ENCODE results near the gene SLC6A19. TPM values are rescaled to one million over a fixed set of nuclear protein-coding genes. Genes with fewer than 3 reads are reported as not detected.

The SLC6A19 gene
- total and polyA plus RNA-seq, 2 of the 13 experiments (the other 11 are each of a cell fraction or from before 2014, with no cell fraction given) = 0.02 TPM; not detected in 1

DNA sequence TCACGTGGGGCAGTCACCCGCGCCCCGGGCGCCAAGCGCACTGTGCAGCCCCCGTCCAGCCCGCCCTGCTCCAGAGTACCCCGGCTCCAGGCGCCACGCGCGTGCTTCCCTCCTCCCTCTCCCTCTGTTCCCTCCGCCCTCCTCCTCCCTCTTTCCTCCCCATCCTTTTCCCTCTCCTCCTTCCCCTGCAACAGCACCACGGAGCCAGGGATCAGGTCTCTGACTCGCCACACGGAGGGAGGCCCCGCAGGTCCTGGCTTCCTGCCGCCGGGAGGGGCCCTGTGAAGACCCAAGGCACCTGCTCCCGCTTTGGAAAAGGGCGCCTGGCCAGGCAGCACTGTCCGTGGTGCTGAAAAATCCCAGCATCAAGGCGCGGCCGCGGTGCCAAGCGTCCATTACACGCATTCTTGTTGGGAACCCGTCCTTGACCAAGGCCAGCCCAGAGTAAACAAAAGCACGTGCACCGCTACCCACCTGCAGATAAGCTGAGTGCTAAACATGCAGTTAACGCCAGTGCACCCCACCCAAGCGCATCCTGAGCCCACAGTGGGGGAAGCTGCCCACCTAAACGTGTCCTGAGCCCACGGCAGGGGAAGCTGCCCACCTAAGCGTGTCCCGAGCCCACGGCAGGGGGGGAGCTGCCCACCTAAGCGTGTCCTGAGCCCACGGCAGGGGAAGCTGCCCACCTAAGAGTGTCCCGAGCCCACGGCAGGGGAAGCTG, 45.5 kb downstream of the SLC6A19 start (continued):
- TF ChIP-seq, protein P1, sequence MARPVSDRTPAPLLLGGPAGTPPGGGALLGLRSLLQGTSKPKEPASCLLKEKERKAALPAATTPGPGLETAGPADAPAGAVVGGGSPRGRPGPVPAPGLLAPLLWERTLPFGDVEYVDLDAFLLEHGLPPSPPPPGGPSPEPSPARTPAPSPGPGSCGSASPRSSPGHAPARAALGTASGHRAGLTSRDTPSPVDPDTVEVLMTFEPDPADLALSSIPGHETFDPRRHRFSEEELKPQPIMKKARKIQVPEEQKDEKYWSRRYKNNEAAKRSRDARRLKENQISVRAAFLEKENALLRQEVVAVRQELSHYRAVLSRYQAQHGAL (CRISPR knock-in tag; IDR thresholded peaks at IDR 0.05; ENCODE audit: not compliant biosample characterization) = peak; percentile 75
- TF ChIP-seq, protein P2, sequence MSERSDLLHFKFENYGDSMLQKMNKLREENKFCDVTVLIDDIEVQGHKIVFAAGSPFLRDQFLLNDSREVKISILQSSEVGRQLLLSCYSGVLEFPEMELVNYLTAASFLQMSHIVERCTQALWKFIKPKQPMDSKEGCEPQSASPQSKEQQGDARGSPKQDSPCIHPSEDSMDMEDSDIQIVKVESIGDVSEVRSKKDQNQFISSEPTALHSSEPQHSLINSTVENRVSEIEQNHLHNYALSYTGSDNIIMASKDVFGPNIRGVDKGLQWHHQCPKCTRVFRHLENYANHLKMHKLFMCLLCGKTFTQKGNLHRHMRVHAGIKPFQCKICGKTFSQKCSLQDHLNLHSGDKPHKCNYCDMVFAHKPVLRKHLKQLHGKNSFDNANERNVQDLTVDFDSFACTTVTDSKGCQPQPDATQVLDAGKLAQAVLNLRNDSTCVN (CRISPR knock-in tag; IDR thresholded peaks at IDR 0.05; ENCODE audit: borderline replicate concordance) = peak; percentile 73; the same call in 1 of the 2 replicates
- no peak for TF ChIP-seq NR2F1 (CRISPR knock-in tag; IDR thresholded peaks at IDR 0.05)
- no peak for TF ChIP-seq CENPX (CRISPR knock-in tag; IDR thresholded peaks at IDR 0.05)
- TF ChIP-seq, protein P3, sequence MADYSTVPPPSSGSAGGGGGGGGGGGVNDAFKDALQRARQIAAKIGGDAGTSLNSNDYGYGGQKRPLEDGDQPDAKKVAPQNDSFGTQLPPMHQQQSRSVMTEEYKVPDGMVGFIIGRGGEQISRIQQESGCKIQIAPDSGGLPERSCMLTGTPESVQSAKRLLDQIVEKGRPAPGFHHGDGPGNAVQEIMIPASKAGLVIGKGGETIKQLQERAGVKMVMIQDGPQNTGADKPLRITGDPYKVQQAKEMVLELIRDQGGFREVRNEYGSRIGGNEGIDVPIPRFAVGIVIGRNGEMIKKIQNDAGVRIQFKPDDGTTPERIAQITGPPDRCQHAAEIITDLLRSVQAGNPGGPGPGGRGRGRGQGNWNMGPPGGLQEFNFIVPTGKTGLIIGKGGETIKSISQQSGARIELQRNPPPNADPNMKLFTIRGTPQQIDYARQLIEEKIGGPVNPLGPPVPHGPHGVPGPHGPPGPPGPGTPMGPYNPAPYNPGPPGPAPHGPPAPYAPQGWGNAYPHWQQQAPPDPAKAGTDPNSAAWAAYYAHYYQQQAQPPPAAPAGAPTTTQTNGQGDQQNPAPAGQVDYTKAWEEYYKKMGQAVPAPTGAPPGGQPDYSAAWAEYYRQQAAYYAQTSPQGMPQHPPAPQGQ (CRISPR knock-in tag; IDR thresholded peaks at IDR 0.05; ENCODE audit: borderline replicate concordance) = no peak
- no peak; the same call in 1 of the 2 replicates for TF ChIP-seq ZNF431 (CRISPR knock-in tag; IDR thresholded peaks at IDR 0.05; ENCODE audit: borderline replicate concordance, low read depth)
- TF ChIP-seq SMAD1 (CRISPR knock-in tag; IDR thresholded peaks at IDR 0.05; ENCODE audit: borderline replicate concordance, low read depth) = no peak
- TF ChIP-seq HMGA1 (CRISPR knock-in tag; conservative IDR thresholded peaks at IDR 0.05) = no peak
- peak; percentile 37; the same call in 1 of the 2 replicates for TF ChIP-seq GATAD1 (CRISPR knock-in tag; IDR thresholded peaks at IDR 0.05)
- no peak for TF ChIP-seq ZNF33A (CRISPR knock-in tag; IDR thresholded peaks at IDR 0.05; ENCODE audit: borderline replicate concordance)
- TF ChIP-seq ZNF263 (CRISPR knock-in tag; IDR thresholded peaks at IDR 0.05) = peak; percentile 78
- peak; percentile 30 for TF ChIP-seq ZNF883 (CRISPR knock-in tag; IDR thresholded peaks at IDR 0.05; ENCODE audit: not compliant biosample characterization)
- no peak for TF ChIP-seq MEIS1 (CRISPR knock-in tag; IDR thresholded peaks at IDR 0.05; ENCODE audit: borderline replicate concordance)
- TF ChIP-seq ZNF235 (CRISPR knock-in tag; IDR thresholded peaks at IDR 0.05; ENCODE audit: borderline replicate concordance) = peak; percentile 53; the same call in 1 of the 2 replicates
- no peak for TF ChIP-seq NONO (IDR thresholded peaks at IDR 0.05)
- TF ChIP-seq NONO (CRISPR knock-in tag; conservative IDR thresholded peaks at IDR 0.05) = 0 out of 2 replicates have a peak, but pooled peaks have one; percentile 23
- TF ChIP-seq, protein P4, sequence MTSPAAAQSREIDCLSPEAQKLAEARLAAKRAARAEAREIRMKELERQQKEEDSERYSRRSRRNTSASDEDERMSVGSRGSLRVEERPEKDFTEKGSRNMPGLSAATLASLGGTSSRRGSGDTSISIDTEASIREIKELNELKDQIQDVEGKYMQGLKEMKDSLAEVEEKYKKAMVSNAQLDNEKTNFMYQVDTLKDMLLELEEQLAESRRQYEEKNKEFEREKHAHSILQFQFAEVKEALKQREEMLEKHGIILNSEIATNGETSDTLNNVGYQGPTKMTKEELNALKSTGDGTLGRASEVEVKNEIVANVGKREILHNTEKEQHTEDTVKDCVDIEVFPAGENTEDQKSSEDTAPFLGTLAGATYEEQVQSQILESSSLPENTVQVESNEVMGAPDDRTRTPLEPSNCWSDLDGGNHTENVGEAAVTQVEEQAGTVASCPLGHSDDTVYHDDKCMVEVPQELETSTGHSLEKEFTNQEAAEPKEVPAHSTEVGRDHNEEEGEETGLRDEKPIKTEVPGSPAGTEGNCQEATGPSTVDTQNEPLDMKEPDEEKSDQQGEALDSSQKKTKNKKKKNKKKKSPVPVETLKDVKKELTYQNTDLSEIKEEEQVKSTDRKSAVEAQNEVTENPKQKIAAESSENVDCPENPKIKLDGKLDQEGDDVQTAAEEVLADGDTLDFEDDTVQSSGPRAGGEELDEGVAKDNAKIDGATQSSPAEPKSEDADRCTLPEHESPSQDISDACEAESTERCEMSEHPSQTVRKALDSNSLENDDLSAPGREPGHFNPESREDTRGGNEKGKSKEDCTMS (CRISPR knock-in tag; conservative IDR thresholded peaks at IDR 0.05) = 0 out of 2 replicates have a peak, but pooled peaks have one; percentile 68
- TF ChIP-seq NR2F6 (IDR thresholded peaks at IDR 0.05) = no peak
- 0 out of 2 replicates have a peak, but pooled peaks have one; percentile 37 for TF ChIP-seq NR2F6 (CRISPR knock-in tag; IDR thresholded peaks at IDR 0.05)
- TF ChIP-seq, protein P5, sequence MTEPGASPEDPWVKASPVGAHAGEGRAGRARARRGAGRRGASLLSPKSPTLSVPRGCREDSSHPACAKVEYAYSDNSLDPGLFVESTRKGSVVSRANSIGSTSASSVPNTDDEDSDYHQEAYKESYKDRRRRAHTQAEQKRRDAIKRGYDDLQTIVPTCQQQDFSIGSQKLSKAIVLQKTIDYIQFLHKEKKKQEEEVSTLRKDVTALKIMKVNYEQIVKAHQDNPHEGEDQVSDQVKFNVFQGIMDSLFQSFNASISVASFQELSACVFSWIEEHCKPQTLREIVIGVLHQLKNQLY (CRISPR knock-in tag; IDR thresholded peaks at IDR 0.05) = peak; percentile 64; the same call in 1 of the 2 replicates
- peak; percentile 67; the same call in 1 of the 2 replicates for TF ChIP-seq RFXAP (CRISPR knock-in tag; IDR thresholded peaks at IDR 0.05; ENCODE audit: borderline replicate concordance)

All from HepG2 (cell line).